Lung (tissue), 12 donors: ENCODE data around the gene PRPF19. TPM values are rescaled to one million over a fixed set of nuclear protein-coding genes. Genes with fewer than 3 reads are reported as not detected.

Source experiments
- ATAC-seq: fragments of 200-7000 bp; cut with Tn5 transposase; one replicate; pipeline ENCODE4 v1.9.1; 2020; ENCODE audit warnings: moderate number of reproducible peaks; ENCODE audit not compliant: insufficient read depth, low FRiP score
- DNase-seq, 3 donors: peaks; one replicate each; pipeline ENCODE4 v3.0.0-alpha.2; 2013 to 2017
- H3K27ac ChIP-seq, 2 donors: one replicate each; pipeline ENCODE4 v1.5.1; 2013; ENCODE audit warnings: mild to moderate bottlenecking in 2 of 2, moderate library complexity in 2 of 2, control low read depth in 1 of 2, inconsistent platforms in 1 of 2, low read depth in 1 of 2, low read length in 1 of 2
- H3K27me3 ChIP-seq, 3 donors: one replicate each; pipeline ENCODE4 v1.5.1; 2013; ENCODE audit warnings: low read length in 2 of 3; ENCODE audit not compliant: control insufficient read depth in 3 of 3, insufficient read depth in 3 of 3
- H3K36me3 ChIP-seq, 4 donors: one replicate each; pipeline ENCODE4 v1.5.1; 2013; ENCODE audit warnings: low read length in 4 of 4, mild to moderate bottlenecking in 1 of 4, moderate library complexity in 1 of 4; ENCODE audit not compliant: control insufficient read depth in 4 of 4, insufficient read depth in 4 of 4
- H3K4me1 ChIP-seq, 5 donors: one replicate each; pipeline ENCODE4 v1.5.1; 2013; ENCODE audit warnings: low read length in 5 of 5, mild to moderate bottlenecking in 2 of 5, moderate library complexity in 1 of 5; ENCODE audit not compliant: control insufficient read depth in 5 of 5, insufficient read depth in 5 of 5
- H3K4me3 ChIP-seq: one replicate; pipeline ENCODE4 v1.5.1; 2013; ENCODE audit warnings: mild to moderate bottlenecking, control low read depth, moderate library complexity
- H3K9ac ChIP-seq, 2 donors: one replicate each; pipeline ENCODE4 v1.5.1; 2013; ENCODE audit warnings: low read length in 2 of 2, control low read depth in 1 of 2; ENCODE audit not compliant: insufficient read depth in 1 of 2
- H3K9me3 ChIP-seq, 4 donors: one replicate each; pipeline ENCODE4 v1.5.1; 2013; ENCODE audit warnings: low read length in 3 of 4, mild to moderate bottlenecking in 1 of 4, moderate library complexity in 1 of 4; ENCODE audit not compliant: control insufficient read depth in 4 of 4, insufficient read depth in 3 of 4
- WGBS, 2 donors: extraction: QIAGEN DNeasy Blood & Tissue Kit; methylation state at CpG; one replicate each; pipeline ENCODE4 v1.1.7; 2013; 5-methylcytosine and 5-hydroxymethylcytosine counted together
- polyA plus RNA-seq, 2 donors: library from polyadenylated mRNA; stranded (reverse); fragments of 200-250 nt; gene quantifications; one replicate each; pipeline ENCODE4 v1.2.1, GENCODE V29; 2013
- total RNA-seq, 2 donors: library from RNA; depleted of rRNA in 1 of 2; stranded (reverse); fragments of >200 nt in 1 of 2; gene quantifications; one replicate each; pipeline ENCODE4 v1.2.1, GENCODE V29; 2014 to 2021
- TF ChIP-seq, protein P1 (sequence below): IDR thresholded peaks from 2 replicates; pipeline ENCODE4 v1.5.1; 2012; ENCODE audit warnings: mild to moderate bottlenecking; ENCODE audit errors: control extremely low read depth, extremely low read depth
- donor health status: control.
- donor health status: control.
- donor health status: Bipolar disorder and iron deficiency.
- donor health status: healthy.
- donor health status: DM: yes; HTN: yes; CAD: no.

PRPF19 gene
- total and polyA plus RNA-seq, 4 donors = 49.0 to 79.0 (median 65.2) TPM

DNA sequence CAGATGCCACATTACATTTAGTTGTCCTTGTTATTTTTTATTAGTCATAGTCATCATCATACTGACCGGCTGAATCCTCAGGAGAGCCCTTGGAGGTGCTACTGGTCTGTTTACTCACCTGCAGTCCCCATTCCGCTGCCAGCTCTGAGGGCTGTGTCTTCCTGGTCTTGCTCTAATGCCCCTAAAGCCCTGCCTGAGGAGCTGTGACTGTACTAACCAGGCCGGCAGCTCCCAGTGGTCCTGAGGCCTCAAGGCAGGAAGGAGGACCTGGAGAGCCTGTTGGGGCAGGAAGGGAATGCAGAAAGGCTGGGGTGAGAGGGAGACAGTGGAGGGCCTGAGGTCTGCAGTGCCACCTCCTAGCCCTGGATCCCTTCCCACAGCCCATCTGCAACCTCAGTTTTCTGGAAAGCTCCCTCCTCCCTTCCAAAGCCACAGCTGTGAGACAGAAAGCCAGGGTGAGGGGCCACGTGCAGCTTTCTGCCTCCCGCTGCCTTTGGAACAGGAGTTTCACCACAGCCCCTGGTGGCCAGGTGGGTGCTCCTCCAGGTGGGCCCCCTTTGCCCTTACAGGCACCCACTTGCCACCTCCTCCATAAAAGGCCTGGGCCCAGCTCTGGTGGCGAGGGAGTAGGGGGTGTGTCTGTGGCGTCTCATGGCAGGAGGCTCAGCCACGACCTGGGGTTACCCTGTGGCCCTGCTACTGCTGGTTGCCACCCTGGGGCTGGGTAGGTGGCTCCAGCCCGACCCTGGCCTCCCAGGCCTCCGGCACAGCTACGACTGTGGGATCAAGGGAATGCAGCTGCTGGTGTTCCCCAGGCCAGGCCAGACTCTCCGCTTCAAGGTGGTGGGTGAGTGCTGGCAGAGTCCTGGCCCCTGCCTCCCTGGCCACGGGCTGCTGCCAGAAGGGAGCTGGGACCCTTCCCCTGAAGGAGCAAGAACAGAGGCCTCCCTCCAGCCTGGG lies 39.2 kb downstream of the PRPF19 start, which contains the start of gene ZP1:
TSS of gene ZP1 (plus strand) at position 632 of the 960 bp plus-strand sequence. CDS start at position 652, 20 bp downstream.
- ATAC-seq (no peak), DNase-seq (no peak)
- Histone ChIP-seq H3K36me3 (no peaks in the 10 kb centered on the region), H3K9me3 (peaks cover 0 to 1% (median 0%) of the 10 kb centered on the region in 4 donors), H3K4me3 (no peak within 1 kb of the TSS), H3K27me3 (no peaks in the 10 kb centered on the region), H3K27ac (no peak within 1 kb of the TSS), H3K4me1 (peaks cover 0 to 8% (median under 1%) of the 10 kb centered on the region in 5 donors), H3K9ac (no peak within 1 kb of the TSS)
- TF ChIP-seq, protein P1, sequence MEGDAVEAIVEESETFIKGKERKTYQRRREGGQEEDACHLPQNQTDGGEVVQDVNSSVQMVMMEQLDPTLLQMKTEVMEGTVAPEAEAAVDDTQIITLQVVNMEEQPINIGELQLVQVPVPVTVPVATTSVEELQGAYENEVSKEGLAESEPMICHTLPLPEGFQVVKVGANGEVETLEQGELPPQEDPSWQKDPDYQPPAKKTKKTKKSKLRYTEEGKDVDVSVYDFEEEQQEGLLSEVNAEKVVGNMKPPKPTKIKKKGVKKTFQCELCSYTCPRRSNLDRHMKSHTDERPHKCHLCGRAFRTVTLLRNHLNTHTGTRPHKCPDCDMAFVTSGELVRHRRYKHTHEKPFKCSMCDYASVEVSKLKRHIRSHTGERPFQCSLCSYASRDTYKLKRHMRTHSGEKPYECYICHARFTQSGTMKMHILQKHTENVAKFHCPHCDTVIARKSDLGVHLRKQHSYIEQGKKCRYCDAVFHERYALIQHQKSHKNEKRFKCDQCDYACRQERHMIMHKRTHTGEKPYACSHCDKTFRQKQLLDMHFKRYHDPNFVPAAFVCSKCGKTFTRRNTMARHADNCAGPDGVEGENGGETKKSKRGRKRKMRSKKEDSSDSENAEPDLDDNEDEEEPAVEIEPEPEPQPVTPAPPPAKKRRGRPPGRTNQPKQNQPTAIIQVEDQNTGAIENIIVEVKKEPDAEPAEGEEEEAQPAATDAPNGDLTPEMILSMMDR = no peak
- 77 to 82% methylated on average over 13 of the region's 13 CpGs for whole genome bisulfite sequencing, 2 donors

DNA sequence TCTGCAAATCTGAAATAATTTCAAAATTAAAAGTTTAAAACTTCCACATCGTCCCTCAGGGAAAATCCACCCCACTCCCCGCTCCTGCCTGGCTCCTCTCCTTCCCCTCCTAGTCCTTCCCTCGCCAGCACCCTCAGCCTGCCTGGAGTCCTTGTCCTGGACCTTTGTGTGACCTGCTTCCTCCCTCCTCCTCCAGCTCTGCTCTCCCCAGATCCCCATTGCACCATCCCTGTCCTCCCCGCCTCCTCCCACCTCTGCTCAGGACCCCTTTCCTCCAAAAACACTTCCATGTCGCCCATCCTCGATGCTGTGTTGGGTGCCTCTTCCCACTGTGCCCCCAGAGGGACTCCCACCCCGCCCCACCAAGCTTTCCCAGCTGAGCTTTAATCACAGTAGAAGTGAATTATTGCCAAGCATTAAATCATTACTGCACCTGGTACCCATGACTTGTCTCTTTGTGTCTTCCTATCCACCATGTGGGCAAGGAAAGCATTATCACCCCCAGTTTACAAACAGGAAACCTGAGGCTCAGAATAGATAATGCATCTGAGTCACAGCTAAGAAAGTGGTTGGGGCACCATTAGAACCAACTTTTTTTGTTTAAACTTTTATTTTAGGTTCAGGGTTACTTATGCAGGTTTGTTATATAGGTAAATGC lies 41.4 kb downstream of the PRPF19 start:
- 78% methylated on average over 7 of the region's 7 CpGs for WGBS, 2 donors
- ATAC-seq (no peak), DNase-seq (no peak)
- Histone ChIP-seq H3K27me3 (no peaks in the 10 kb centered on the region), H3K4me3 (no peak overlapping the region), H3K27ac (no peak overlapping the region), H3K36me3 (no peaks in the 10 kb centered on the region), H3K4me1 (no peaks in the 10 kb centered on the region), H3K9me3 (peaks cover 0 to 3% (median 0%) of the 10 kb centered on the region in 4 donors), H3K9ac (no peak overlapping the region)
- TF ChIP-seq, protein P1 = no peak

DNA sequence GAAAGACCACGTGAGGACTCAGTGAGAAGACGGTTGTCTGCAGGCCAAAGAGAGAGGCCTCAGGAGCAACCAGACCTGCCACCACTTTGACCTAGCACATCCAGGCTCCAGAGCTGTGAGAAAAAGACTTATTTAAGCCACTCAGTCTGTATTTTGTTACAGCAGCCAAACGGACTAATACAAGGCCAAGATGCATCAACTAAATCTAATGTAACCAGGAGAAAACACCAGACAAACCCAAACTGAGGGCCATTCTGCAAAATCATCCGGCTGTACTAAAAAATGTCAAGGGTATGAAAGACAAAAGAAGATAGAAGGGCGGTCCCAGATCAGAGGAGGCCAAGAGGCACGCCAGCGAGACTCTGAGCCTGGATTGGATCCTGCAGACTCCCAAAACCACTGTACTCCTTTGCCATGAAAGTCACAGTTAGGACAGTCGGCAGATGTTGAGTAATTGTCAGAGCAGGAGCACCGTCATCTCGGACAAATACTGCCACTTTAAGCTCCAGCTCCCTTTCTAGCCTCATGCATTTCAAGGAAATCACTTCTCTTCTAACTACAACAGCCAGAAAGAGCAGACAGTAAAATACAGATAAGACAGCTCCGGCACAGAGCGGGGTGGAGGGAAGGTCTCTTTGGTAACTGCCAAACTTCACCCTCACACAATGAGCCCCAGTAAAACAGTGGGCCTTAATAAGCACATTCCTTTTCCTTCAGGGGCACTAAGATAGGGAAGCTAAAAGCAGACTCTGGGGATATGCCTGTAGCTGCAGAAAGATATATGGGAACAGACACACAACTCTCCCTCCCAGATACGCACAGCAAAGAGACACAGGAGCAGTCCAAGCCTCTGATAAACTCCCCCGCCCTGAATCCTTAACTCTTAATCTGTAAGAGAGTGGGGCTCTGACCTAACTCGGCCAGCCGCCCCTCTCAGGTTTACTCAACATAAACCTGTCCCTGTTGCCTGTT lies 42.5 kb downstream of the PRPF19 start:
- no peak overlapping the region for H3K27ac ChIP-seq
- no peaks in the 10 kb centered on the region for H3K36me3 ChIP-seq
- peaks cover 0 to 2% (median 0%) of the 10 kb centered on the region in 4 donors for H3K9me3 ChIP-seq
- no peaks in the 10 kb centered on the region for H3K27me3 ChIP-seq
- ATAC-seq (no peak), DNase-seq (no peak)
- TF ChIP-seq, protein P1 = no peak
- no peaks in the 10 kb centered on the region for H3K4me1 ChIP-seq
- no peak overlapping the region for H3K4me3 ChIP-seq
- 76 to 83% methylated on average over 16 of the region's 16 CpGs for WGBS, 2 donors
- no peak overlapping the region for H3K9ac ChIP-seq
